Prostate gland (tissue), 2 donors: ENCODE measurements around the gene PMS1.

Experiments used
- CTCF ChIP-seq, 4 experiments: fragments of 200-600 bp in 2 of 4; fragments of 450-650 bp in 2 of 4; sonication (generic) in 2 of 4; IDR thresholded peaks; 1 replicate in 3 of 4; 2 replicates in 1 of 4; pipeline ENCODE4 v1.5.1; 2016 to 2019; ENCODE audit warnings: antibody characterized with exemption in 4 of 4, mild to moderate bottlenecking in 2 of 4, moderate library complexity in 2 of 4
- POLR2A ChIP-seq: fragments of 450-650 bp; IDR thresholded peaks from one replicate; pipeline ENCODE4 v1.6.1; 2016; ENCODE audit warnings: antibody characterized with exemption, mild to moderate bottlenecking
- POLR2AphosphoS5 ChIP-seq: sonication (generic); formaldehyde crosslinking; IDR thresholded peaks from one replicate; pipeline ENCODE4 v1.6.1; 2017; ENCODE audit warnings: antibody characterized with exemption

- TF ChIP-seq CTCF (IDR thresholded peaks at IDR 0.05), result no peak
- TF ChIP-seq POLR2AphosphoS5, result no peak
- no peak for TF ChIP-seq POLR2A
Measured at GRCh38 chr2:189854187-189854586, 69.9 kb downstream of the PMS1 start.
